ENCODE data around the gene CST3.
"Not testable (repeated sequence)": the region's sequence is repeated elsewhere in the genome, so short reads cannot be mapped to it uniquely, and the experiment has no call there.

CST3 gene

GRCh38 chr20:23641936-23642751, 4.4 kb upstream of the CST3 start:
- DNase-seq, result no peak

DNA sequence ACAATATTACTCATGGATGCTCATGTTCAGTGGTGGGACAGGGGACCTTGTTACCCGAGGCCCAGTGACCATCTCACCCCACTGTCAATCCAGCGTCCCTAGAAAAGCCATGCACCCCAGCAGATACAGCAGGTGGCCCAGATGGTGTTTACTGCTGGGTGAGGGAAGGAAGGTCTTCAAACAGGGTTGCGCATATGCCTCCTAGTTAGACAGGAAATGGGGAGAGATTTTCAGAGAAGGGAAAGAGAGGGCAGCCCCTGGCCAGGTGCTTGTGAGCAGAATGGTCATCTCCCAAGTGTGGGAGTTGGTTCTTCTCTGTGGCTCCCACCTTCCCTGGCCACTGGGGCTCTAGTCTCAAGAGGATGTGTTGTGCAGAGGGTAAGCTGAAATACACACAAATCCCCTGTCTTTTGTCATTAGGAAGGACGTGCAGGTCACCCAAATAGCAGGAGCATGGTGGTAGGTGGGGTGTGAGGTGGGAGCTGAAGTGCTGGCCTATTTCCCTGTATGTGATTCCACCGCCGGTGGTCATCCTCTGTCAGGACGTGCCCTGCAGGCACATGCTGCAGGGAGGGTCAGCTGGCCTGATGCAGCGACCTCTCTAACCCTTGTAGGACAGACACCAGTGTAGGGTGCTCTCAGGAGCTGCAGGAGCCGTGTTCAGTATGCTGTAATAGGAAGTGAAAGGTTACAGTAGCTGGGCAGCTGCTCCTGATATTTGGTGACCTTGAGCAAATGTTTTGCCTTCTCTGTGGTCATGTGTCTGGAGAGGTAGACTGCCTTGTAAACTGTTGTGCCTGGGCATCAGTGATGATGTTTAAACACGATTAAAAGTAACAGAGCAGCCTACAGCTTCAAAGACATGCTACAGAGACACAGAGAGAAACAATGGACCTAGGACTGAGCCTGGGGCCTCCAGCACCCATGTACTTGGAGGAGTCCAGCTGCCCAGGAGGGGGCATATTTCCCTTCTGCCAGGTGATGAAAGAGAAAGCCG, 3.2 kb upstream of the CST3 start:
- no peak for DNase-seq

DNA sequence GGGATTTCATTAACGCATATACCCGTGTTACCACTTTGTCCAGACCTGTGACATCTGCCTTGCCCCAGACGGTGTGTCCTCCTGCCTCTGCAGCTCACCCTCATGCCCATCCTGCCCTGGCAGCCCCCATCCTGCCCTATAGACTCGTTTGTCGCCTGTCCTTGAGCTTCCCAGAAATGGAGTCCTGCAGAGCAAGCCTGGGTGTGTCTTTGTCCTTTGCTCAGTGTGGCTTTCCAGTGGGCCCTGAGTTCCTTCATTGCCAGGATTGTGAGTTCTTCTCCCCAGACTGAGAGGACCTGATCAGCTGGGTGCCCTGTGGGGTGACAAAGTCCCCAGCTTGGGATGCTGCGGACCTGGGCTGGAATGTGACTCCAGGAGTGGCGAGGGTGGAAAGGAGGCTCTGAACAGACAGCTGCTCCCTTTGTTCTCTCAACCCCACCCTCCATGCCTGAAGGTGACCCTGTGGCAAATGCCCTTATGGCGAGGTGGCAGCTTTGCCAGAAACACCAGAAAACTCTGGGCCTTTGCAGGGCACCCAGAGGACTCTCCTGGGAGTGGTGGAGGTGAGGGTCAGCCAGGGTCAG, 2.4 kb upstream of the CST3 start:
- DNase-seq, result no peak

DNA sequence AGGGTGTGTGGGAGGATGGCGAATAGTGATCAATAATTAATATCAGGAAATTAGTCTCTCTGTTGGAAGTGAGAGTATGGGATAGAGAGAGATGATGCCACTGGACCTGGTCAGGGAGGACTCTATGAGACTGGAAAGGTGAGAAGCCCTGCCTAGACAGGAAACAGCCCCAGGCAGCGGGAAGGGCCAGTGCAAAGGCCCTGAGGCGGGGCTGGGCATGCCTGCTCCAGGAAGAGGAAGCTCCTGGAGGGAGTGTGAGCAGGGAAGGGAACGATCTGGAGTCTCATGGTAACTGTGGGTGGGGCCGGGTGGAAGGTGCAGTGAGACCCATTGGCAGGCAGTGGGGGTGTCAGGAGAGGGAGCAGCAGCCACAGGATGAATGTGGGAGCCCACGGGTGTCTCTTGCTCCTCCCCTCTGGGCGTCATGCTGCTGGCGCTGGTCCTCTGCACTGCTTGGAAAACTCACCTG, 1.8 kb upstream of the CST3 start:
- DNase-seq, result no peak

GRCh38 chr20:23638309-23638708, 554 bp upstream of the CST3 start:
- no peak for DNase-seq

- no peak for DNase-seq
These were observed 860 bp downstream of the CST3 start for GRCh38 chr20:23636908-23637281.

GRCh38 chr20:23636182-23636907, 1.4 kb downstream of the CST3 start:
- DNase-seq, result no peak

DNA sequence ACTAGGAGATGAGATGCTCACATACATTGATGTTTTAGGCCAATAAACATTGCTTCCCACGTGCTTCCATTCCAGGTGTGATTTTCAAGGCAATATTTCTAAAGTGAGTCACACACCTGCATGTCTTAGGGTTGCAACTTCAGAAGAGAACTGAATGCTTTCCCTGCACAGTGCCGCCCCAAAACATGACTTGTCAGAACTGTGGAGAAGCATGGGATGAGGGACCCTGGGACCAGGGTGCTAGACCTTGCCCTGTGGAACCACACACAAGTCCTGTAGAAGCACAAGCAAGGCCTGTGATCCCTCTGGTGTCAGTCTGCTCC, 2.0 kb downstream of the CST3 start:
- not testable (repeated sequence) for DNase-seq

DNA sequence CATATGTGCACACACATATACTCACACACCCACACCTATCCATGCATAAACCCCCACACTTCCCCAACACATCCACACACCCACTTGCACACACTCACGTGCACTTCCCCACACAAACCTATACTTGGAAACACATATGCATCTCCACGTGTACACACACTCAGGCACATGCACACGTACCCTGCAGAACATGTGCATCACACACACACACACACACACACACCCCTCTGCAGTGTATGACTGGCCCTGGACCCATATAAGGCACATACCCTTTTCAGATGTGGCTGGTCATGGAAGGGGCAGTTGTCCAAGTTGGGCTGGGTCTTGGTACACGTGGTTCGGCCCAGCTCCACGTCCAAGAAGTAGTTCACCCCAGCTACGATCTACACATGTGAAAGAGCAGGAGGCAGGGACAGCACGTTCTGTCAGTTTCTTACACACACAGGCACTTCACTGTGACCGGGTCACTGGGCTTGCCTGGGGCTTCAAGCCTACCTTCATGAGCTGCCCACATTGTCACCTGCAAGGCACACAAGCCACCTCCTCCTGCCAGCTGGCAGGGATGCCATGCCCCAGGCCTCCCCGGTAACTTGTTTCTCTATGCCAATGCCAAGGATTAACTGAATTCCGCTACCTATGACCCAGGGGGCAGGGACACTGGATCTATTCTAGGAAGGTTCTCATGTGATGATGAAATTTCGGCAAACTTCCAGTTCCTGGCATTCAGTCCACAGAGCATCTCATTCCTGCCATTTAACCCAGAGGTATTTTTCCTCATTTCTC, 2.6 kb downstream of the CST3 start:
- DNase-seq, result no peak

GRCh38 chr20:23634044-23634801, 3.5 kb downstream of the CST3 start:
- DNase-seq, result no peak

DNA sequence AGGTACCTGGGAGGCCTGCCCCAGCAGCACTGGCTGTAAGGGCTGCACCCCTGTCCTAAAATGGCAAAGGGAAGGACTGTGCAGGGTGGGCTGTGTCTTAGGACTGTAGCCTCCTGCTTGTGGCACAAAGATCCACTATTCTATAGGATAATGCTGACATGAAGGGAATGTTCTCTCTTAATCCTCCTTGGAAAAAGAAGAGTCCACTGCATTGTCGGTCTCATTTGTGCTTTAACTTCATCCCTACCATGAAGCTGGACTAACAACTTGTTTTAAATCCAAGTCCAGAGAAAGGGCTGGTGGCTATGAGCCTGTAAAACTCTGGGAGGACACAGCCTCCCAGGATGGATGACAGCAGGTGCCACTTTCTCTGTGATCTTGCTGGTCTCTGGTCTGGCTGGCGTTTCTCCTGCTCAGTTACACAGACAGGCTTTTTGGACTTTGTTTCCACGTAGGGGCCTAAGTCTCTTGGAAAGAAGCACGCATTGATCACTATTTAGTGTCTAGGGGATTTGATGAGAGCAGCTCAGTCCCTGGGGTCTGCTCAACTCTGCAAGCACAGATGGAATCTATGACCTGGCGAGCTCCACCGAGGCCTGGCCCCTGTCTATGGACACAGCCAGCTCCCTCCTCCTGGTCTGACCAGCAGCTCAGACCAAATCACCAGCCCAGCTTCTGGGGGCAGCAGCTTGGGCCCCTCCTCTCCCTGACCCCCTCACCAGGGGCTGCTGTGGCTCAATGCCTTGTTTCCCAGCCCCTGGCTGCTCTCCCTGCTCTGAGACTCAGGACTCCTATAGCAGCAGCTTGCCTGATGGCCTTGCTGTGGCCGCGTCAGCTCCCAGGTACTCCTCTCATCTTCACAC, 4.8 kb downstream of the CST3 start:
- DNase-seq, result no peak

- no peak for DNase-seq
These were observed 5.6 kb downstream of the CST3 start for GRCh38 chr20:23631981-23632710.

- no peak for DNase-seq
These were observed 6.4 kb downstream of the CST3 start for GRCh38 chr20:23631226-23631822.

DNA sequence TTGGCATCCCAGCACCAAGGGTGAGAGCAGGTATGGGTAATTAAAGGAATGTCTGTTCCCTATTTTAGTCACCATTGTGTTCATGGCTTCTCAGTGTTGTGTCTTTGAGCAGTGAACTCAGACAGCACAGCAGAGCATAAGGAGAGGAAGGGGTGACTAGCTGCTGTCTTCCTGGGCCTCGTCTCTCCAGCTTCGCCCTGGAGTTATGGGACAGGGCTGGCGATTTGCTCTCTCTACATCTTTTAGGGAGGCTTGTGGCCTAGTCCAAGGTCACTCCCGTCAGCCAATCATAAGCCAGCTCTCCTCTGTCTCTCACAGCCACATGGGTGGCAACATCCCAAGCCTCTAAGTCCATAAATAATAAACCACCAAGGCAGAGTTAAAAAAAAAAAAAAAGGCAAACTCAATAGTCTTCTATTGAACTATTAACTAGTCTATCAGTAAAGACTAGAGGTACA, 7.3 kb downstream of the CST3 start:
- DNase-seq, result no peak

DNA sequence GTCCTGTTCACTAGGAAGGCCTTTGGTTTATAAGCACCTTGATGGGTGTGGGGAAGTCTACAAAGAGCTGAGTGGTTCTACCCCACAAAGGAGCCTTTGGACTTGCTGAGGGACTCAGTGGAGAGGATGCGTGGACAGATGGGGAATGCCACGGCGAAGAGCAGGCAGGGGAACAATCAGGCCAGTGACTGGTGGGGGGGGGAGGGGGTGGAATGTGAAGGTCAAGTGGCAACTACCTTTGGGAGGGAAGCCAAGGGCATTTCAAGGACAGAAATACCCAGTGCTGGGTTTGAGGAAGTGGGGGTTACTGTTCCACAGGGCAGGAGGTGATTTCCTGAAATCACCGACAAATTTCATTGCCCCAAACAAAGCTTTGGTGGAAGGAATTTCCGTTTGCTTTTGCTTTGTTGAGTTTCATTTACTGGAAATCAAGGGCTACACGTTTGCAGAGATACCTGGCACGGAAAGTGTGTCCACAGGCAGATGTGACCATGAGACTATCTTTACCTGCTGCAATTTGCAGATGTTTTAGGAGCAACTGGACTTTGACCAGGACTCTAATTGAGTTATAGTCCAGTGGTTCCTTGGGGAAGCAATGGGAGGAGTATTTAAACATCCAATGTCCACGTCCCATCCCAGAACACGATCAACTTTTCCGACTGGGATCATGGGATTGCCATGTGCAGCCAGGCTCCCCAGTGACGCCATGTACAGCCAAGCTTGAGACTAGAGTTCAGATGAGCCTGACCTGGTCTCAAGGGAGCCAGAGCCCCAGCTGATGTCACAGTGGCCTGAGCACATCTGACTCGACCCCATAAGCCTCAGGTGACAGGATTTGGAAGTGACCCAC, 8.0 kb downstream of the CST3 start:
- no peak for DNase-seq

DNA sequence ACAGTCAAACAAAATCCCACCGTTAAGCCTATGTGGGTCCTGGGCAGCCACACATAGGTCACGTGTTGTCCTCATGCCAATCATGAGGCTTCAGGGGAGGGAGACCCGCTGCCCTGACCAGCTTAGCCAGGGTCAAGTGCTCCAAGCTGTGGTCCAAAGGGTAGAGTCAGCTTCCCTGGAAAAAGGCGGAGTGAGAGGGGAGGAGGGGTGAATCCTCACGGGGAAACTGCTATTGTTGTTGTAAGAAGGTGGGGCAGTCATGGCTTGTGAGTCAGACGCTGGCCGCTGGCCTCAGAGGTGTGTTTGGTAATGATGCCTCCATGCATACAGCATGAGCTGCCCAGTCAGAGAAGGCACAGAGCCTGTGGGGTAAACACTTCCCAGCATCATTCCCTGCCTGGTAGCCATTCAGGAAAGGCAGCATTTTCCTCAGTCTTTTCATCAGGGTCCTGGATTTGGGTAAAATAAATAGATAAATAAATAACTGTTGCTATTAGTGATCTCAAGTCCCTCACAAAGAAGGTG, 8.7 kb downstream of the CST3 start:
- no peak for DNase-seq

DNA sequence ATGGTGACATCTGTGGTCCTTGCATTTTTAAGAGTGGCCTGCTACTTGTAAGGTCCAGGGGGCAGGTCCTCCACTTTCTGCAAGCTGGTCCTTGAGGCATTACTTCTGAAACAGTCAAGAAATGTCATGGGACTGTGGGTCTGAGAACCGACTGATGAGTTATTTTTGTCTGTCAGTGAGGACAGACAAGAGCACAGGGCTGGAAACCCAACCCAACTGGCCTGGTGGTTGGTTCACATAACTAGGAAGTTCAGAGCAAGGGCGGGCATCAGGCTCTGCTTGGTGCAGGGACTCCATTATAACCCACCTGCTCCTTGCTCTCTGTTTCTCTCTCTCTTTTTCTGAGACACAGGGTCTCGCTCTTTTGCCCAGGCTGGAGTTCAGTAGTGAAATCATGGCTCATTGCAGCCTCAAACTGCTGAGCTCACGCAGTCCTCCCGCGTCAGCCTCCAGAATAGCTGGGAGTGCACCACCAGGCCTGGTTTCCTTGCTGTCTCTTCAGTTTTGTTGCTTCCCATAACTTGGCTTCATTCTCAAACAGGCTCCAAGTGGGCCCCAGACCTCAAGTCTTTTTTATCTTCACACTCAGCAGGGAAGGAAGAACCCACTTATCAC, 9.2 kb downstream of the CST3 start:
- no peak for DNase-seq
